Tibial nerve (tissue), 4 donors: ENCODE results near the gene ZMYND8. TPM values are rescaled to one million over a fixed set of nuclear protein-coding genes. Genes with fewer than 3 reads are reported as not detected.

ENCODE experiments used
- DNase-seq, 2 donors: peaks; one replicate each; pipeline ENCODE4 v3.0.0-alpha.2; 2019; ENCODE audit warnings: low spot score in 2 of 2
- H3K27ac ChIP-seq, 4 donors: fragments of 200-600 bp; sonication (generic) in 3 of 4; one replicate each; pipeline ENCODE4 v1.5.1; 2017 to 2019; ENCODE audit warnings: mild to moderate bottlenecking in 1 of 4
- H3K27me3 ChIP-seq, 2 donors: fragments of 200-600 bp; sonication (generic) in 1 of 2; one replicate each; pipeline versions ENCODE4 v1.5.1 to v1.6.0; 2017 to 2019
- H3K36me3 ChIP-seq, 3 donors: fragments of 200-600 bp; sonication (generic); one replicate each; pipeline ENCODE4 v1.5.1; 2018 to 2019
- H3K4me1 ChIP-seq, 4 donors: fragments of 200-600 bp; sonication (generic) in 3 of 4; one replicate each; pipeline ENCODE4 v1.5.1; 2017 to 2019
- H3K4me3 ChIP-seq, 4 donors: fragments of 200-600 bp; sonication (generic) in 3 of 4; one replicate each; pipeline ENCODE4 v1.5.1; 2017 to 2019; ENCODE audit warnings: mild to moderate bottlenecking in 1 of 4, moderate library complexity in 1 of 4
- H3K9me3 ChIP-seq, 4 donors: fragments of 200-600 bp; sonication (generic) in 3 of 4; one replicate each; pipeline ENCODE4 v1.5.1; 2017 to 2019
- EP300 ChIP-seq, 2 donors: sonication (generic); formaldehyde crosslinking; IDR thresholded peaks; one replicate each; pipeline ENCODE4 v1.6.1; 2017; ENCODE audit warnings: antibody characterized with exemption in 2 of 2, mild to moderate bottlenecking in 1 of 2
- POLR2A ChIP-seq, 2 donors: fragments of 450-650 bp; IDR thresholded peaks; one replicate each; pipeline ENCODE4 v1.6.1; 2017; ENCODE audit warnings: antibody characterized with exemption in 2 of 2, mild to moderate bottlenecking in 2 of 2, moderate library complexity in 2 of 2
- WGBS, 2 donors: methylation state at CpG; one replicate each; pipeline ENCODE4 v1.1.5; 2018; 5-methylcytosine and 5-hydroxymethylcytosine counted together
- total RNA-seq, 4 donors: library from RNA; depleted of rRNA; stranded (reverse); fragments of >200 nt; gene quantifications; one replicate each; pipeline ENCODE4 v1.1.0, GENCODE V29; 2016
- TF ChIP-seq, protein P1 (sequence below), 5 experiments: fragments of 200-600 bp in 3 of 5; fragments of 450-650 bp in 2 of 5; sonication (generic) in 3 of 5; IDR thresholded peaks; one replicate each; pipeline ENCODE4 v1.5.1; 2016 to 2019; ENCODE audit warnings: antibody characterized with exemption in 5 of 5, mild to moderate bottlenecking in 3 of 5, moderate library complexity in 2 of 5

The ZMYND8 gene
- total RNA-seq, 4 donors from 2014 or later, result 45.3 to 69.9 (median 49.8) TPM

DNA sequence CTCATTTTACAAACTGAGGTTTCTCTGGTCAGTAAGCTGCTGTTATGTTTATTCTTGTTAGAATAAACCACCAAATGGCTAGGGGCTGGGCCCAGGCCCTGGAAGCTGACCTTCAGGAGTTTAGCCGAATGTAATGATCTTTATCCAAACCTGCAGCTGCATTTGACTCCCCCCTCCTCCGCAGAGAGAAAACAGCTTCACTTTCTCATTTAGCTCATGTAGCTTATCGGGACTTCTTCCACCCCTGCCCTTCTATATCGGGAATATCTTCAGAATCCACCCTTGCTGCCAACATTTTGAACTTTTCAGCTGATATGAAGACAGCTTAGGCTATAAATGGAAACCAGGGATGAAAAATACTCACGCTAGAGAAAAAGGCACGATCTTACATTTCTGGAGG, 102.6 kb downstream of the ZMYND8 start:
- Histone ChIP-seq H3K4me1 (peaks cover 0 to 30% (median 9%) of the 10 kb centered on the region in 4 donors), H3K27ac (peak overlapping the region in 1 of 4 donors; percentile 2)
- WGBS, 2 donors, result 56 to 65% methylated on average over 6 of the region's 6 CpGs

DNA sequence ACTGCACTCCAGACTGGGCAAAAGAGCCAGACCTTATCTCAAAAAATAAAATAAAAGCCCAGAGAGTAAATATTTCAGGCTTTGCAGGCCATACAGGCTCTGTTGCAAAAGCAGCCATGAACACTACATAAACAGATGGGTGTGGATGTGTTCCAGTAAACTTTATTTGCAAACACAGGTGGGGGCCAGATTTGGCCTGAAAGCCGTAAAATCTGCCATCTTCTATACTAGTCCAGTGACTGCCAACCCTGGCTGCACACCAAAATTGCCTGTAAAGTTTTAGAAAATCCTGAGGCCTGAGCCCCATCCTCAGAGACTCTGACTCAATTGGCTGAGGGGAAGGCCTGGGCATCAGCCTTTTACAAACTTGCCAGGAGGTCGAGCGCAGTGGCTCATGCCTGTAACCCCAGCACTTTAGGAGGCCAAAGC, 103.6 kb downstream of the ZMYND8 start:
- Histone ChIP-seq H3K36me3 (peaks cover 0 to 65% (median 10%) of the 10 kb centered on the region in 3 donors), H3K27me3 (no peaks in the 10 kb centered on the region), H3K9me3 (no peaks in the 10 kb centered on the region), H3K27ac (no peak overlapping the region), H3K4me3 (no peak overlapping the region), H3K4me1 (peaks cover 0 to 21% (median 0%) of the 10 kb centered on the region in 4 donors)
- WGBS, 2 donors, result 91 to 93% methylated on average over 3 of the region's 3 CpGs
- TF ChIP-seq POLR2A (IDR thresholded peaks at IDR 0.05), result no peak
- no peak for TF ChIP-seq EP300 (IDR thresholded peaks at IDR 0.05)
- TF ChIP-seq, protein P1, sequence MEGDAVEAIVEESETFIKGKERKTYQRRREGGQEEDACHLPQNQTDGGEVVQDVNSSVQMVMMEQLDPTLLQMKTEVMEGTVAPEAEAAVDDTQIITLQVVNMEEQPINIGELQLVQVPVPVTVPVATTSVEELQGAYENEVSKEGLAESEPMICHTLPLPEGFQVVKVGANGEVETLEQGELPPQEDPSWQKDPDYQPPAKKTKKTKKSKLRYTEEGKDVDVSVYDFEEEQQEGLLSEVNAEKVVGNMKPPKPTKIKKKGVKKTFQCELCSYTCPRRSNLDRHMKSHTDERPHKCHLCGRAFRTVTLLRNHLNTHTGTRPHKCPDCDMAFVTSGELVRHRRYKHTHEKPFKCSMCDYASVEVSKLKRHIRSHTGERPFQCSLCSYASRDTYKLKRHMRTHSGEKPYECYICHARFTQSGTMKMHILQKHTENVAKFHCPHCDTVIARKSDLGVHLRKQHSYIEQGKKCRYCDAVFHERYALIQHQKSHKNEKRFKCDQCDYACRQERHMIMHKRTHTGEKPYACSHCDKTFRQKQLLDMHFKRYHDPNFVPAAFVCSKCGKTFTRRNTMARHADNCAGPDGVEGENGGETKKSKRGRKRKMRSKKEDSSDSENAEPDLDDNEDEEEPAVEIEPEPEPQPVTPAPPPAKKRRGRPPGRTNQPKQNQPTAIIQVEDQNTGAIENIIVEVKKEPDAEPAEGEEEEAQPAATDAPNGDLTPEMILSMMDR (IDR thresholded peaks at IDR 0.05), result no peak
- DNase-seq, result no peak

More for the DNA sequence above, 102.6 kb downstream of the ZMYND8 start:
- H3K4me3 ChIP-seq, result no peak overlapping the region
- no peak for DNase-seq
- H3K36me3 ChIP-seq, result peaks cover 0 to 55% (median 10%) of the 10 kb centered on the region in 3 donors
- H3K9me3 ChIP-seq, result no peaks in the 10 kb centered on the region
- TF ChIP-seq POLR2A (IDR thresholded peaks at IDR 0.05) (no peak), EP300 (IDR thresholded peaks at IDR 0.05) (no peak)
- TF ChIP-seq, protein P1 (IDR thresholded peaks at IDR 0.05), result no peak
- H3K27me3 ChIP-seq, result no peaks in the 10 kb centered on the region

DNA sequence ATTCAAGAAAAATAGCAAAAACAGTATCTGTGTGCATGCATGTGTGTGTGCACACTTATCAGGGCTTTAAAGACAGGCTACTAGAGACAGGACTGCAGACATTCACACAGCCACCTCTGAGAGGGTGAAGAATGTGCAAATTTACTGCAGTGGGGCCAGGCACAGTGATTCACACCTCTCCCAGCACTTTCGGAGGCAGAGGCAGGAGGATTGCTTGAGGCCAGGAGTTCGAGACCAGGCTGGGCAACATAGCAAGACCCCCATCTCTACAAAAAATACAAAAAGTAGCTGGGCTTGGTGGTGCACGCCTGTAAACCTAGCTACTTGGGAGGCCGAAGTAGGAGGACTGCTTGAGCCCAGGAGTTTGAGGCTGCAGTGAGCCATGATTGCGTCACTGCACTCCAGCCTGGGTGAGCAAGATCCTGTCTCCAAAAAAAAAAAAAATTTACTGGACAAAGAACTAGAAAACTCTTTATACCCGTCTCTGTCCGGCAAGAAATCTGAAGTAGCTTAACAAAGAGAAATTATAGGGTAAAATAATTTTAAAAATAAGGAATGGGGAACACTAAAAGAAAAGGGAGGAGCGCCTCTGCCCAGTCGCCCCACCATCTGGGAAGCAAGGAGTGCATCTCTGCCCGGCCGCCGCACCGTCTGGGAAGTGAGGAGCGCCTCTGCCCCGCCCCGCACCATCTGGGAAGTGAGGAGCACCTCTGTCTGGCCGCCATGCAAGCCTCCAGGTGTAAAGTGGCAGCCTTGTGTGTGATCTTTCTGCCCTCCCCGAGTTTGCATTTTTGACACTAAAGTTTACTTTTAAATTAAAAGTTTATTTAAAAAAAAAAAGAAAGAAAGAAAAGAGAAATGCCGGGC, 105.1 kb downstream of the ZMYND8 start:
- 92 to 95% methylated on average over 19 of the region's 19 CpGs for WGBS, 2 donors
- H3K27me3 ChIP-seq, result no peaks in the 10 kb centered on the region
- H3K36me3 ChIP-seq, result peaks cover 0 to 78% (median 14%) of the 10 kb centered on the region in 3 donors
- no peak overlapping the region for H3K4me3 ChIP-seq
- H3K4me1 ChIP-seq, result peaks cover 0 to 6% (median 0%) of the 10 kb centered on the region in 4 donors
- no peak for TF ChIP-seq POLR2A (IDR thresholded peaks at IDR 0.05)
- TF ChIP-seq, protein P1 (IDR thresholded peaks at IDR 0.05), result no peak
- no peak for TF ChIP-seq EP300 (IDR thresholded peaks at IDR 0.05)
- no peaks in the 10 kb centered on the region for H3K9me3 ChIP-seq
- no peak for DNase-seq
- H3K27ac ChIP-seq, result no peak overlapping the region

DNA sequence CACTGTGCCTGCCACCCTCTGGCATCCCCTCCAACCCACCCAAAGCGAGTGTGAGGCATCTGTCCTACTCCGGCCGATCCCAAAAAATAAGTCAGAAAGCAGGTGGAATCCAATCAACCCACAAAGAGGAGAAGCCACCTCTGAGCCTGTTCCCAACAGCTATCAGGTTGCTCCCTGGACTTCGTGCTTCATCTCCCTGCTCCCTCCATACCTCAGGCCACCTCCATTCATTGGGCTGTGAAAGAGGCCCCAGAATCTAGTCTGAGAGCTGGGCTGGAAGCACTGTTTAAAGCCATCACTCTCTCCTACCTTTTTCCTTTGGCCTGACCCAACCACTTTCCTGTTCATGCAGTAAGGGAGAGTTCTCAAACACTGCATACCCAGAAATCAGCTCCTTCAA, 106.1 kb downstream of the ZMYND8 start:
- WGBS, 2 donors, result 98% methylated on average over 4 of the region's 4 CpGs
- peaks cover 0 to 6% (median 0%) of the 10 kb centered on the region in 4 donors for H3K4me1 ChIP-seq
- TF ChIP-seq, protein P1 (IDR thresholded peaks at IDR 0.05), result no peak
- TF ChIP-seq POLR2A (IDR thresholded peaks at IDR 0.05), result no peak
- TF ChIP-seq EP300 (IDR thresholded peaks at IDR 0.05), result no peak
- peaks cover 0 to 83% (median 22%) of the 10 kb centered on the region in 3 donors for H3K36me3 ChIP-seq
- DNase-seq, result no peak
- H3K27me3 ChIP-seq, result no peaks in the 10 kb centered on the region
- H3K4me3 ChIP-seq, result no peak overlapping the region
- H3K9me3 ChIP-seq, result no peaks in the 10 kb centered on the region
- H3K27ac ChIP-seq, result no peak overlapping the region

DNA sequence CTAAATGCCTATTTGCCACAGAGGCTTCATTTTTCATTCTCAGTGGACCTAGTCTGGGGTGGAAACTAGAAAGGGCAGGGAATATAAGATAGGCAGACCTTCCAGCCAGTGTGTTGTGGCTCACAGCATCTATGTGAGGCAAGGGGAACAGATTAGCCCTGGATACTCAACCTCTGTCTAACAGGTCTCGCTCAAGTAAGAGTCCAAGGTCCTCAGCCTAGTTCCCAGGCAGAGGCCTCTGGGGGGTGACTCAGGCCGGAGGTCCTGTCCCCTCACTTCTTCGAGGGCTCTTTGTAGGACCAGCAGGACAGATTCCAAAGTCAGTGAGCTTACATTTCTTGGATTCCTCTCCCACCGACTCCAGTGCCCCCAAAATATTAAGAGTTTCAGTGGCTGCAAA, 106.6 kb downstream of the ZMYND8 start:
- Histone ChIP-seq H3K36me3 (peaks cover 0 to 88% (median 26%) of the 10 kb centered on the region in 3 donors), H3K9me3 (no peaks in the 10 kb centered on the region), H3K27ac (no peak overlapping the region), H3K27me3 (no peaks in the 10 kb centered on the region), H3K4me3 (no peak overlapping the region), H3K4me1 (peaks cover 0 to 6% (median 0%) of the 10 kb centered on the region in 4 donors)
- 79 to 89% methylated on average over 4 of the region's 4 CpGs for WGBS, 2 donors
- TF ChIP-seq, protein P1 (IDR thresholded peaks at IDR 0.05), result no peak
- TF ChIP-seq EP300 (IDR thresholded peaks at IDR 0.05), result no peak
- TF ChIP-seq POLR2A (IDR thresholded peaks at IDR 0.05), result no peak
- no peak for DNase-seq
